Right lobe of liver (tissue), 6 donors: ENCODE measurements around the gene CACNA2D2. TPM values are rescaled to one million over a fixed set of nuclear protein-coding genes. Genes with fewer than 3 reads are reported as not detected.

ENCODE experiments used
- ATAC-seq, 4 donors: fragments of 200-7000 bp; cut with Tn5 transposase; one replicate each; pipeline ENCODE4 v1.9.1; 2020; ENCODE audit warnings: mild to moderate bottlenecking in 4 of 4, moderate library complexity in 4 of 4
- DNase-seq, 3 donors: peaks; one replicate each; pipeline ENCODE4 v3.0.0-alpha.2; 2020
- H3K27ac ChIP-seq, 3 donors: fragments of 200-600 bp; one replicate each; pipeline ENCODE4 v1.8.0; 2022
- H3K27me3 ChIP-seq, 2 donors: fragments of 200-600 bp; one replicate each; pipeline ENCODE4 v1.8.0; 2022
- H3K36me3 ChIP-seq, 4 donors: fragments of 200-600 bp; sonication (generic) in 1 of 4; one replicate each; pipeline versions ENCODE4 v1.5.1 to v1.8.0; 2017 to 2022; ENCODE audit warnings: control low read depth in 1 of 4
- H3K4me1 ChIP-seq, 4 donors: fragments of 200-600 bp; sonication (generic) in 1 of 4; one replicate each; pipeline versions ENCODE4 v1.5.1 to v1.8.0; 2017 to 2022; ENCODE audit warnings: control low read depth in 1 of 4
- H3K4me3 ChIP-seq, 3 donors: fragments of 200-600 bp; one replicate each; pipeline ENCODE4 v1.8.0; 2022
- H3K9me3 ChIP-seq, 4 donors: fragments of 200-600 bp; sonication (generic) in 1 of 4; one replicate each; pipeline versions ENCODE4 v1.5.1 to v1.8.0; 2017 to 2022; ENCODE audit warnings: control low read depth in 1 of 4
- CTCF ChIP-seq, 4 donors: fragments of 200-600 bp in 3 of 4; fragments of 450-650 bp in 1 of 4; IDR thresholded peaks; one replicate each; pipeline versions ENCODE4 v1.5.1 to v1.8.0; 2016 to 2022; ENCODE audit warnings: antibody characterized with exemption in 4 of 4, mild to moderate bottlenecking in 2 of 4
- POLR2A ChIP-seq: fragments of 450-650 bp; IDR thresholded peaks from one replicate; pipeline ENCODE4 v1.6.1; 2017; ENCODE audit warnings: antibody characterized with exemption, mild to moderate bottlenecking
- WGBS: methylation state at CpG from one replicate; pipeline ENCODE4 v1.1.6; 2018; ENCODE audit warnings: low coverage, low lambda C conversion rate; ENCODE audit not compliant: insufficient coverage; ENCODE audit errors: missing lambda C conversion rate; 5-methylcytosine and 5-hydroxymethylcytosine counted together
- intact Hi-C, 2 donors: fragments of 100-400 bp; cut with DNase I; formaldehyde crosslinking; loops; one replicate each; pipeline versions ENCODE4 v1.11.2 to v1.14.1; 2022
- total RNA-seq, 6 experiments: library from RNA; depleted of rRNA in 2 of 6; stranded (reverse); fragments of >200 nt in 2 of 6; fragmentation: NEBNext Ultra II Directional in 3 of 6; extraction: Animal tissue kit (Norgen Biotek cat#: 25700) in 3 of 6; gene quantifications; one replicate each; pipeline versions ENCODE4 v1.1.0 to v1.2.4, GENCODE V29; 2016 to 2023
- donor health status: DM: no; HTN: yes; CAD: no.
- donor health status: DM: no; HTN: no; CAD: no.
- donor health status: DM: no; HTN: no; CAD: no.
- donor health status: DM: no; HTN: yes; CAD: no.
- donor health status: DM: no; HTN: yes; CAD: no.

Gene CACNA2D2
- total RNA-seq, 6 experiments from 2014 or later: 0.06 to 0.39 (median 0.26) TPM; not detected in 1

DNA sequence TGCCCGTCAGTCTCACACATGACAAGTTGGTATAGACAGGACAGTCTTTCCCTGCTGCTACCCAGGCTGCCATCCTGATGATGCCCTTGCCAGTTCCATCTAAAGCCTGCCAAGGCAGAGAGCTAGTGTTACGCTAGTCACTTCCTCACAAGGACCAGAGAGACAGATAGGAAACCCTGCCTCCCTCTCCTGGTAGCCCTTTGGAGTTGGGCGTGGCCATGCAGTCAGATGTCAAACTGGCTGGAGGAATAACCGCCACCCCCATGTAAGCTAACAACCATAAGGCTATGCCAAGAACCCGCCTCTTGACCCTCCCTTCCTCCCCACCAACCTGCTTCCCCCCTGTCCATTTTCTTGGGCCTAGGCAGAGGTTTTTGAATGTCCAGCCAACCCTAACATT is 146.9 kb downstream of the CACNA2D2 start:
- Histone ChIP-seq H3K4me3 (no peak overlapping the region), H3K4me1 (peaks cover 0 to 45% (median 26%) of the 10 kb centered on the region in 4 donors), H3K9me3 (no peaks in the 10 kb centered on the region), H3K27ac (no peak overlapping the region), H3K36me3 (peaks cover 0 to 24% (median 5%) of the 10 kb centered on the region in 4 donors), H3K27me3 (no peaks in the 10 kb centered on the region)
- TF ChIP-seq CTCF (IDR thresholded peaks at IDR 0.05) (no peak), POLR2A (no peak)
- WGBS: 55% methylated on average over 2 of the region's 5 CpGs
- ATAC-seq (peak in 1 of 4 donors; percentile 6), DNase-seq (peak in 1 of 3 donors; percentile 57)
- intact Hi-C loops: no loop called here

- TF ChIP-seq CTCF (IDR thresholded peaks at IDR 0.05): no peak
- no peak for TF ChIP-seq POLR2A
- no peaks in the 10 kb centered on the region for H3K27me3 ChIP-seq
- H3K9me3 ChIP-seq: no peaks in the 10 kb centered on the region
- peaks cover 0 to 24% (median 5%) of the 10 kb centered on the region in 4 donors for H3K36me3 ChIP-seq
- DNase-seq (no peak), ATAC-seq (no peak)
- H3K4me3 ChIP-seq: no peak overlapping the region
- intact Hi-C loops: no loop called here
- peaks cover 0 to 50% (median 29%) of the 10 kb centered on the region in 4 donors for H3K4me1 ChIP-seq
- peak overlapping the region in 1 of 3 donors; percentile 24 for H3K27ac ChIP-seq
- WGBS: 58% methylated on average over 3 of the region's 5 CpGs
Measured at GRCh38 chr3:50355829-50356552, 147.4 kb downstream of the CACNA2D2 start.

DNA sequence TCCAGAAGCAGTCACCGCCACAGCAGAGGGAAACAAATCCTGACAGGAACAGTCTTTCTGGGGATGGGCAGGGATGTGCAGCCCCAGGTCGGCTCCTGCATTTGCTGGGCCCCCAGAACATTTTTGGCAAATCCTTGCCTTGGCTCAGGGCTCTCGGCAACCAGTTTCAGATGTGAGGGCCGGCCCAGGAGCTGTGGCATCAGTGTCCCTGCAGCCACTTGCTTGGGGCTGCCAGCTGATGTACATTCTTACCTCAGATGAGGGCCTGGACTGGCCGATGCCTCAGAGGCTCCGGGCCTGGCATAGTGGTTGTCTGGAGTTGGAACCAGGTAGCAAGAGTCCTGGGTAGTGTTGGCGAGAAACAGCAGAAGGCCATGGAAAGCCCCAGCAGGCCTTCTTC is 148.6 kb downstream of the CACNA2D2 start:
- H3K4me1 ChIP-seq: peaks cover 0 to 54% (median 29%) of the 10 kb centered on the region in 4 donors
- no peak for ATAC-seq
- no CpG with 5 or more reads among the region's 7 CpGs for WGBS
- no peak for TF ChIP-seq POLR2A
- no peak for TF ChIP-seq CTCF (IDR thresholded peaks at IDR 0.05)
- H3K27ac ChIP-seq: no peak overlapping the region
- peaks cover 0 to 24% (median 5%) of the 10 kb centered on the region in 4 donors for H3K36me3 ChIP-seq
- H3K9me3 ChIP-seq: no peaks in the 10 kb centered on the region
- no peak overlapping the region for H3K4me3 ChIP-seq
- intact Hi-C loops: no loop called here
- no peak for DNase-seq
- no peaks in the 10 kb centered on the region for H3K27me3 ChIP-seq

GRCh38 chr3:50354186-50354764 is 149.2 kb downstream of the CACNA2D2 start:
- DNase-seq (no peak), ATAC-seq (no peak)
- Histone ChIP-seq H3K27ac (no peak overlapping the region), H3K4me3 (no peak overlapping the region), H3K4me1 (peaks cover 0 to 59% (median 31%) of the 10 kb centered on the region in 4 donors), H3K9me3 (no peaks in the 10 kb centered on the region), H3K36me3 (peaks cover 0 to 24% (median 5%) of the 10 kb centered on the region in 4 donors), H3K27me3 (no peaks in the 10 kb centered on the region)
- intact Hi-C loops: no loop called here
- no peak for TF ChIP-seq POLR2A
- TF ChIP-seq CTCF (IDR thresholded peaks at IDR 0.05): no peak
- WGBS: 94% methylated on average over 3 of the region's 5 CpGs
